GM21526 (cell line): ENCODE measurements around the gene PURA.

Experiments
- ATAC-seq: cut with Tn5 transposase; IDR thresholded peaks from one replicate; pipeline ENCODE4 v1.9.1; 2021; ENCODE audit warnings: moderate library complexity; ENCODE audit not compliant: unreplicated experiment, low FRiP score

PURA gene

DNA sequence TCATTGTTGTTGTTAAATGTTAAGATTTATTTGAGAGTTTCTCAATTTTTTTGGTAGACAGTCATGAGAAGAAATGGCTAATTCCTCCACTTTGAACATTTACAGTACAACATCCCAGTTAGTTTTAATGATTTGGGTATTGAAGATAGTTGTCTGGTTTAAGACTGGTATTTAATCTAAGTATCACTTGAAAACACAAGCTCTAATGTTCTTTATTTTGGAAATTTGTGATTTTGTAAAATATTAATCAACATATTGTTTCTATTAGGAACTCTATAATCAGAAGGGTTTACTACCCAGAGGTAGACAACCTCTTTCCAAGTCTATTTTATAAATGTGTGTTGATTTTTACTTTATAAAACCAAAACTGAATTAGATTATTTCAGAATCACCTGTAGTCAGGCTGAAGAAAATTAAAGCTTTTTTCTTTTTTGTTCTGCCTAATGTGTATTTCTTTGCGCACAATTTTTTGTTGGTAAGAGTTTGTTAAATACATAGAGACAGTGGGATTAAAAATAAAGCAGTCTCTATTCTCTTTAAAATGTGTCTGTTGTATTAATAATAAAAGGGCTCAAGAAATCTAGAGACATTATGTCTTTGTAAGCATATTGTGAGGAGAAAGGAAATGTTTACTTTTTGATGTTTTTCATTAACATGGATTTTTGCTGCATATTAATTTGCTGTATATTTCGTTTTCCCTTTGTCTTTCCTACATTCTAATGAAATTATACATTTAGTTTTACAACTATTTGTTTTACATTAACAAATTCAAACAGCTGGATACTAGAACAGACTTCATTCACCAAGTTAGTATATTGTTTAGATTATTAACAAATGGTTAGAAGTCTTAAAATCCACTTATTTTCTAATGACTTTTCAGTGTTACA, 3.9 kb upstream of the PURA start:
- no peak for ATAC-seq

DNA sequence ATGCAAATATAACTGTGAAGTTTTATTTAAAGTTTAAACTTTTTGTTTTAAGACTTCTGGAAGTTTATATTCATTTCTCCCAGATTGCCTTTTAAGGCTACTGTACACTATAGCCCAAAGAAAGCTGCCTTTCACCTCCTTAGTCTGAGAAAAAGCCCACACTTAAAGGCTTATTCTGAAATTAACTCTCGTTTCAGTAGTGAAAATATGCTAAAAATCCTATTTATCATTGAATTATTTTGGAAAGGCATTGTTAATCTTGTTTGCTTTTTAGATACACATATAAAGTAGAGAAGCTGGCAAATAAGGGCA, 3.3 kb upstream of the PURA start:
- no peak for ATAC-seq

DNA sequence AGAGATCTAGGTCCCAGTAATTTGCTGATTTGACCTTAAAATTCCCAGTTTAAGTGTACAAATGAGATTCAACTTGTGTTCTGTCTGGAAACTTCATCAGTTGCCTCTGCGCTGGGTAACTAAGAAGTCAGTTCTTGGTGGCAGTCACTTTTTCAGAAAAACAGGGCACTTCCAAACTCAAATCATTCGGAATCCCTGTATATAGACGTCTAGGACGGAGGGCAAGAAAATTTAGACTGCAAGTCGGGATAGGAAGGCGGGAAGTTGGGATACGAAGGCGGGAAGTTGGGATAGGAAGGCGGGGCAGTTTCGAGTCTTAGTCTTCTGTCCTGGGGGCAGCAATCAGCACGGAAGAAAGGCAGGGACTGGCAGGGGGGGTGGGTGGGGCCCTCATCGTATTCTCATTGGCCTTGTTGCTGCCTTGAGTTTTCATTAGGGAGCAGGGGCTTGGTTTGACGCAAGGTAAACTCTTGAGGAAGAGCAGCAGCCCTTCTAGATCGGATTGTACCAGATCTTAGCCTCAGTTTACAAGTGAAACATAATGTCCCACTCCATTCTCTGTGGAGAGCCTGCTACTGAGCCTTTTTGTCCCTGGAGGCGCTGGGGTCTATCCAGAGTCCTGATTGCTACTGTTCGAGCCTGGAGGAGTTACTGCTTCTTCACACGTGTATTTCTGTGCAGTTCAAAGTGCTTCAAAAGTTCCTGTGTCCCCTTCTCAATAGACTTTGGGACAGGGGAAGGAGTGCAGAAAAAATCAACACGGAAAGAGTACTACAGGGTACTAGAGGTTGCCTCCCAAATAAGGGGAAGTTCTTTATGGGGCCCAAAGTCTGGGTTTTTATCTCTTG, 2.7 kb upstream of the PURA start:
- ATAC-seq = no peak

DNA sequence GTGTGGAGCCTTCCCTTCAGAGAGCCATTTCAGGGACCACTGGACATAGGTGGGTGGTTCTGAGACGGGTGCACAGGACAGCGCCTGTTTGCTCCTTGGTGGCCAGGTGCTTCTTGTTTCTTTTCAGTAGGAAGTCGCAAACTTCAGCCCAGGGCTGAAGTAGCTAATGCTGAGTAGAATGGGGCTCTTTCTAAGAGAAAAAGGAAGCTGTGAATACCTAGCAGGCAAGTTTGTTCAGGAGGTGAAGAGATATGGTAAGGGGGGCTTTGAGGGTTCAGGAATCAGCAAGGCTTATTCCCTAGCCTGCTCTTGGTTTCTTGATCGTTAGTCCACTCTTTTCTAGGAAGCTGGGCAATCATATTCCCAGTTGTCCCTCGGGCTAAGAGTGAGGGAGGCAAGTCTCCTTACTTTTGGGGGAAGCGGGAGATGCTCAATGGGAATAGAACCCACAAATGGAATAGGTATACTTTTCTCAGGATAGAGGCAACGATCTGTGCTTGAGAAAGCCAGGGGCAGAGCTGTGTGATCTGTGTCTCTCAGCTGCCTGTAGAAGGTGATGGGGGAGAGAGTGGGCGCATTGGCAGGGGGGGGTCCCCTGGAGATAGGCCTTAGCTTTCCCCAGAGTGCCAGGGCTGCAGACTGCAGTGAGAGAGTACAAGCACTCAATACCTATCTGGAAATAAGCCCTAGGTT, 1.9 kb upstream of the PURA start:
- no peak for ATAC-seq

DNA sequence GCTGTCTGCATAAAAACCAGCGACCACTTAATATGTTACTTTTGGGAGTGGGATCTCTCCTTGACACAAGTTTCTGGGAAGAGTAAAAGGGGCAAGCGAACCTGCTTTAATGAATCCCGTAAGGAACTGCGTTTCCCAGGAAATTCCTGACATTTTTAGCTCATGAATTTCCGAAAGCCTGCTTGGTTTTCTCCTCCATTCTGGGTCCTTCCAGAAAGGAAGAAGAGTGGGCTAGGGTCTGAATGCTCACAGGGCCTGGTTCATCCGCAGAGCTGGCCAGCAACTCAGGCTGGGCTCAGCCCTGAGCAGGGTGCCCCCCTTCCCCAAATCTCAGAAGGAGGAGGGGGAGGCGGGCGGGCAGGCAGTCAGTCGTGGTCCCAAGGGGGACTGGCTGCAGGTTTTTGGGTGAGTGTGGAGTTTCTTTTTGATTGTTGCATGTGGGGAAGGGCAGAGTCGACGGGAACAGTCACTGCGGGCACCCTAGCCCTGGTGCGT, 1.2 kb upstream of the PURA start:
- no peak for ATAC-seq

DNA sequence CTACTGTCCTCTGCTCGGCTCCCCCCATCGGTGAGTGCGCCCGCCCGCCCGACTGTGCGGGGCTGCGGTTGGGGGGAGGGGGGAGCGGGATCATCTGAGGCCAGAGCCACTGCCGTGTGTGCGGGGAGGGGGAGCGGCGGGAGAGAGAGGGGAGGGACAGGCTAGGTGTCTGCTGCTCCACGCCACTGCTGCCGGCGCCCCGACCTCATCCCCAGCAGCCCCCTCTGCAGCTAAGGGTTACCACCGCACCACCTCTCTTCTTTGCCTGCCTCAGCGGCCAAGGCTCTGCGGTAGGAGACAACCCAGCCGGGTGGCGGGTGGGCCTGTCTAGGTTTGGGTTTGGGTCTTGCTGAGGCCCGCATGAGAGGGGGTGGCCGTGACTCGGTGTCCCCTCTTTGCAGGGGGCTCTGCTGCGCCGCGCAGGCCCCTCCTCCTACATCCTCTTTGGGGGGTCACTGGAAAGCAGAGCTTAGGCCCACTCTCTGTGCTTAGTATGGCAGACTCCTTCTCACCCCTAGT, 670 bp upstream of the PURA start:
- no peak for ATAC-seq

DNA sequence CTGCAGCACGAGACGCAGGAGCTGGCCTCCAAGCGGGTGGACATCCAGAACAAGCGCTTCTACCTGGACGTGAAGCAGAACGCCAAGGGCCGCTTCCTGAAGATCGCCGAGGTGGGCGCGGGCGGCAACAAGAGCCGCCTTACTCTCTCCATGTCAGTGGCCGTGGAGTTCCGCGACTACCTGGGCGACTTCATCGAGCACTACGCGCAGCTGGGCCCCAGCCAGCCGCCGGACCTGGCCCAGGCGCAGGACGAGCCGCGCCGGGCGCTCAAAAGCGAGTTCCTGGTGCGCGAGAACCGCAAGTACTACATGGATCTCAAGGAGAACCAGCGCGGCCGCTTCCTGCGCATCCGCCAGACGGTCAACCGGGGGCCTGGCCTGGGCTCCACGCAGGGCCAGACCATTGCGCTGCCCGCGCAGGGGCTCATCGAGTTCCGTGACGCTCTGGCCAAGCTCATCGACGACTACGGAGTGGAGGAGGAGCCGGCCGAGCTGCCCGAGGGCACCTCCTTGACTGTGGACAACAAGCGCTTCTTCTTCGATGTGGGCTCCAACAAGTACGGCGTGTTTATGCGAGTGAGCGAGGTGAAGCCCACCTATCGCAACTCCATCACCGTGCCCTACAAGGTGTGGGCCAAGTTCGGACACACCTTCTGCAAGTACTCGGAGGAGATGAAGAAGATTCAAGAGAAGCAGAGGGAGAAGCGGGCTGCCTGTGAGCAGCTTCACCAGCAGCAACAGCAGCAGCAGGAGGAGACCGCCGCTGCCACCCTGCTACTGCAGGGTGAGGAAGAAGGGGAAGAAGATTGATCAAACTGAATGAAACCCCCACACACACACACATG, 654 bp downstream of the PURA start:
- ATAC-seq = peak; percentile 34

DNA sequence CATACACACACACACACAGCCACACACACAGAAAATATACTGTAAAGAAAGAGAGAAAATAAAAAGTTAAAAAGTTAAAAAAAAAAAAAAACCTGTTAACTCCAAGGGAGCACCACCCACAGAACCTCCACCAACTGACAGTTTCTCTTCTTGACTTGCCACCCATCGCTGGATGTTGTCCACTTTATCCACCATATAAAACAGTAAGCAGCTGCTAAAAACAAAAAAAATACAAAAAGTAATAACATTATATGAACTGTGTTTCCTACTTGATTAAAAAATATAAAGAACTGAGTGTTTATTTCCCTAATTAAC, 1.2 kb downstream of the PURA start:
- ATAC-seq = no peak

DNA sequence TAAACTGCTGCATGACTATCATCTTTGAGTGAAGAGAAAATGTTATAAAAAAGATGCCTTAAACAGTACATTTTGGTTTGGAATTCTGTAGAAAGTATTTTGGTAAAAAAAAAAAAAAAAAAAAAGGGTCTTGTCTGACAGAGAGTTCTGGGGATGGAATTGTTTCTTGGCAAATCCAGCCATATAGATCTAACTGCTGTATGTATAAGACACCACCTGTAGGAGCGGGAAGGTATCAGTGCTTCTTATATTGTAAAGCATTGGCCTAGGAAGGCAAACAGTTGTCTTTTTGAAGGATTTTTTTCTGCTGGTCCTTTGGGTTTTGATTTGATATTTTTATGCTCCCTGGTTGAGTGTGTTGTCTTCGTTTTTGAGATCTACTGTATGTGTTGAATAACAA, 2.8 kb downstream of the PURA start:
- ATAC-seq = no peak

DNA sequence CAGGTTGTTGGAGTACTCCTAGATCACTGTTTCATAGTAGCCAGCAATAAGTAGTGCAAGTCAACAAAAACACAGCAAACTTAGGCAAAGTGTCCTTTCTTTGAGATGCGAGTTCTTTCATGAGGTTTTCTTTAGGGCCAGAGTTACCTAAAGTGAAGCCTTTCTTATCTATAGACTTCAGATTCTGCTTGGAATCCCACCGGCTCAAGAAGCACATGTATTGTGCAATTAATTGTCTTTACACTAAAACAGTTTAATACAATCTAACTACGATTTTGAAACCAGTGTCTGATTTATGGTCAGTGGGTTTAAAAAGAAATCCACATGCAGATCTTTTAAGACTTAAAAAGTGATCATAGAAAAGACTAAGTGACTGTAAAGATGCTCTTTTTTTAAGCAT, 3.6 kb downstream of the PURA start:
- no peak for ATAC-seq

DNA sequence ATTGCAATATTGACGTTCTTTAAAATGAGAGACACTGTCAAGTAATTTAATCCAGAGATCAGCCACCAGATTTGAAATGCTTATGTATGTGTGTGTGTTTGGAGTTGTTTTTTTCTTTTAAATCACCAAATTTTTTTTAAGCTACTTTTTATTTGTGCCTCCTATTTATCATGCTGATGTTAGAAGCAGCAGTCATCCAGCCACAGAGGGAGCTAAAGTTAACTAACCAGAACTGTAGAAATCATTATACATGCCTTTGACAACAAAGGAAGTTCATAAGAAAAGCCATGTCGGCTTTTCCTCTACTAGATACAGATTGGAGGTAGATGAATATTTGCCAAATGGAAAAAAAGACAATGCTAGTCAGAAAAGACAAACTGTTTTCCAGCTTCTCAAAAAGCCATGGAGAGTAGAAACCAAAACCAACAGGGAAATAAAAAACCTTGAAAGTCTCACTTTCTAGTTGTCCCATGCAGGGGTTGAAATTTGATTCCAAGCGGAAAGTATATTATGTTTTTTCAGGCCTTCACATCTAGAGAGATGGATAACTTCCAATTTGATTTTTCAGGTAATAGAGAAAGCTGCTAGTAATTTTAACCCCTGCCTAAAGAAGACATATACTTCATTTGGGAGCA, 4.5 kb downstream of the PURA start:
- no peak for ATAC-seq

DNA sequence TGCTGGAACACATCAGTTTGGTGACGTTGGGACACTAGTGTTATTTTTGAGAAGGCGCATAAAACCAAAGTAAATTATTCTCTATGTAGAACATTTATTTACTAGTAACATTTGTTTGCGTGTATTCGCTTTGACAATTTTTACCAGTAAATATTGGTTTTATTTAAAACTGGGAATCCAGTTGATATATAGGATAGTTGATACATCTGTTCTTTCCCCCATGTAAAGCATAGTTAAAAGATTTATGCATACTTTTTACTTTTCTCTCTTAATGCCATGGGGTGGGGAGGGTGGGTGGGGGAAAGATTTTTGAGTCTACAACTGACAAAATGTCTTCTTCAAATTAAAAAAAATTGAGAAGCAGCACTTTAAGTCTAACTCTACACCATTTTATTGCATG, 11.7 kb downstream of the PURA start, which contains the start of gene IGIP:
Gene IGIP, plus strand, starts transcription at position 301 of the 400 bp plus-strand sequence. CDS start 2,540 bp downstream, outside the sequence.
- ATAC-seq = no peak

DNA sequence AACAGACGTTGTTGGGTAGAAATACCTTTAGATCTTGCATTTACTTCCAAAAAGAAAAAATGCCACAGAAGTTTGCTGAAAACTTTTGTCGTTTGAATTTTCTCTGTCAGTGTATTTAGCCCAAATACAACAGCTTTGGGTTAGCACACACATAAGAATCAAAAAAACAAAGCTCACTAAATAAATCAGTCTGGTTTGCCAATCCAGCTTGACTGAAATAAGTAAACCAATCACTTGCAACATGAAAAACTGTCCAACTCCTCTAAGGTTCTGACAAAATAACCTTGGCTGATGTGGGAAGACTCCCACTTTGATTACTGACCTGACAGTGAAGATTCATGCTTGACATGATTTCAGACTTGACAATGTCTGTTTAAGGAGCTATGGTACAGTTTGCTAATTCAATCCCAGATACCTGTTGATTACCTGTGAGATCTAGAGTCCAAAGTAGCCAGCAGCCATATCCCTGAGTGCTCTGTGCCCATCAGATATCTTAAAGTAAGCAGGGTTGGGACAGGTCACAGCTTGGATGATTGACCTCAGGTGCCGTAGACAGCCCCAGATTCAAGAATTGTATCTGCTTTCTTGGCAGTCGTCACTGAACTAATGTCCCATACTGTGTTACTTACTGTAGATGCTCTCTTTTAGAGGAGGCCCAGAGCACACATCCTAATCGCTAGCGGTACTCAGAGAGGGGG, 12.6 kb downstream of the PURA start:
- ATAC-seq = no peak

DNA sequence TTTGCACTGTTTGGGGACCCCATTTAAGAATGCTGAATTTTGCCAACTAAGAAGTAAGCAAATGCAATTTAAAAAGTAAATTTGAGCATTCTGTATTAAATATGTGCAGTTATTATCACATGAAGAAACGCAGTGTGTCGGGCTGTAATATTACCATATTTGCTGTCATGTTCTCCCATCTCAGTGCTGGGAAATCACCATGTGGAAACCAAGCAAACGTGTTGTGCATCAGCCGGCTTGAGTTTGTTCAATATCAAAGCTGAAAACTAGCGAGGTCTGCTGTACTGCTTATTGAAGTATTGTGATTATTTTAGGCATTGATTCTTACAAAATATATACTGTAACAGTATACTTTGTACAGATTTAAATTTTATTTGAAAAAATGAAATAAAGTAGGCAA, 14.5 kb downstream of the PURA start:
- ATAC-seq = no peak

DNA sequence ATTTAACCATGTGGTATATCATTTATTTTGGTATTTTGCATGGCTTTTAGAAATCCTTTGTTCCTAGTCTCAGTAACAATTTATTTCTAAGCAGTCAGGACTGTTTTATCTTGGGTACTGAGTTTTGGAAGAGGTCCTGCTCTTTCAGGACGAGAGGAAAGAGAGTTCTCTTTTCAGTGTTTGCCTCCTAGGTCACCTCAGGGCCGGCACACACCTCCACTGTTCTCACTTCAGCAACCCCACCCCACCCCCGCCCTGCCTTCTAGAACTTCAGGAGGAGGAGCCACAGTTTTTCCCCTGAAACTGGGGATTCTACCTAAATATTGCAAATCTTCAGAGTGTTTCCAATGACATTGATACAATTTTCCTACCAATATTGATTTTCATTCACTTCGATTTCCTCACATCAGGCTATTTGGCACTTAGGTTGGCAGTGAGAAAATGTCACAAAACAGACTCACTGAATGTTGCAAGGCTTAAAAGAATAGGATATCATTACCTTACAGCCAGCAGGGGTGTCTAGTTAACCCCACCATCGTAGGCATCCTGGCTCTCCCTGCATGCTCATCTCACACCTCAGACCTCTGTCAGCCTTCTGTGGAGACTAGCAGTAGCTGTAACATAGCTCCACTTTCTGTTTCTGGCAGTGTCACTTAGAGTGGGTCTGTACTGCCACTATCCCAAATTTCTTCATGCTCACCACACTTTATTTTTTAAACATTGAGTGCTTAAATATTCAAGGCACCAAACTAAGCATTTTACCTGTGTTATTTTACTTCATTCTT, 17.2 kb downstream of the PURA start:
- no peak for ATAC-seq

DNA sequence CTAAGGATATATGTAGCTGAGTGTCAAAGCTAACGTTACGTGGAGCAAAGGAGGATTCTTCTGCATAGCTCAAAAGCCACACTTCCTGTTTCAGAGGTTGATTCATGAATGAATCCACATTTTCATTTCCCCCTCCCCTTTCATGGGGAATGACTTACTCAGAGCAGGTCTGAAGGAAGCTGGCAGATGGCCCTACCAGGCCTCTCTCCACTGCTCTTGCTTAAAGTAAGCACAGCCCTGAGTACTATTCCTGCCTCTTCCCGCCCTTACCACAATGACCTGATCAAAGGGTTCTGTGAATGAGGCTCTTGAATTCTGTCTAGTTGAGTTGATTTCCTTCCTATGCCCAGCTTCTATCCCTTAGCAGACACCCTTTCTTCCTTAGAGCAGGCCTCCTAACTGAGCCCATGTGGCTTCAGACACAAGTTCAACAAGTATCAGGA, 18.1 kb downstream of the PURA start:
- ATAC-seq = no peak

DNA sequence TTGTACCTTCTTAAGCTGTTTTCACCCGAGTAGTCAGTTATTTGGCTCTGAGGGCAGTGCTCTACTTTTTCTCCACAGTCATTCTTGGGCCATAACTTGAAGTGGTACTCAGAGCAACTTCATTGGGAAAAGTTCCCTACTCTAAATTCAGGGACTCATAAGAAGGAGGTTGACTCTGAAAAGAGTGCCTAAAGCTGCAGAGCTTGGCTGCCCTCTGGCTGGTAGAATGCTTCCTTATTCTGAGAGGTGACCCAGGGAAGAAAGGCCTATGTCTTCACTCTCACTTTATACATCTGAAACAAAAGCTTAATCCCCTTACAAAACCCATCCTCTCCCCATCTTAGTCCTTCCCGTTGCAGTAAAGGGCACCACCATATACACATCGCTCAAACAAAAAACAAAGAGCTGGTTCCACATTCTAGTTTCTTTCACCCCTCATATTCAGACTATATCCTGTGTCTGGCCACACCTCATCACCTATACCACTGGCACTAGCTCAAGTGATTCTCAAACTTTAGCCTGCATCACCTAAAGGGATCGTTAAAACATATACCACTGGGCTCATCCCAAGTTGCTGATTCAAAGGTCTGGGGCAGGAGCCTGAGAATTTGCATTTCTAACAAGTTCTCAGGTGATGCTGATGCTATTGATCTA, 19.7 kb downstream of the PURA start:
- no peak for ATAC-seq
